Endothelial cell of umbilical vein (primary cell): ENCODE data around the gene PTGES3L. TPM values are rescaled to one million over a fixed set of nuclear protein-coding genes. Genes with fewer than 3 reads are reported as not detected.

Source experiments
- BruUV-seq: library from RNA; stranded (reverse); fragments of 400-500 nt; replicated peaks from 2 replicates; lab custom pipeline; 2021; lab: Mats Ljungman, UMichigan
- CTCF ChIA-PET: fragments of 300-600, 350-600 bp; sonication (Branson Sonifier 250); formaldehyde crosslinking; loops from one replicate; lab custom pipeline; 2021; ENCODE audit warnings: antibody characterized with exemption, inconsistent platforms; lab: Charles Lee
- POLR2A ChIA-PET: fragments of 300-600, 350-600 bp; sonication (Branson Sonifier 250); formaldehyde crosslinking; loops from one replicate; lab custom pipeline; 2021; ENCODE audit warnings: antibody characterized with exemption, inconsistent platforms; lab: Charles Lee
- DNase-seq: peaks from one replicate; pipeline ENCODE4 v3.0.0-alpha.2; 2011; ENCODE audit warnings: low read depth, low spot score
- FAIRE-seq: peaks from 2 replicates; lab custom pipeline; 2011; peaks lifted over from hg19 to GRCh38; lab: Jason Lieb, UNC
- H2AFZ ChIP-seq: 2 replicates; pipeline ENCODE4 v1.6.0; 2012; ENCODE audit warnings: low read depth, low read length, control low read depth, inconsistent platforms
- H3K27ac ChIP-seq: 2 replicates; pipeline ENCODE4 v1.5.1; 2011; ENCODE audit warnings: low read depth, mild to moderate bottlenecking, control low read depth, low read length, moderate library complexity; ENCODE audit not compliant: insufficient read depth
- H3K27me3 ChIP-seq, 2 experiments: 2 replicates each; pipeline versions ENCODE4 v1.6.0 to v1.6.1; 2011; ENCODE audit warnings: low read length in 2 of 2, mixed read lengths in 1 of 2; ENCODE audit not compliant: control insufficient read depth in 2 of 2, insufficient read depth in 2 of 2
- H3K36me3 ChIP-seq, 2 experiments: 2 replicates in 1 of 2; 3 replicates in 1 of 2; pipeline ENCODE4 v1.5.1; 2011; ENCODE audit warnings: low read length in 2 of 2, mild to moderate bottlenecking in 1 of 2, moderate library complexity in 1 of 2; ENCODE audit not compliant: control insufficient read depth in 2 of 2, insufficient read depth in 2 of 2; ENCODE audit errors: extremely low read depth in 1 of 2
- H3K4me1 ChIP-seq: 3 replicates; pipeline ENCODE4 v1.5.1; 2011; ENCODE audit warnings: mild to moderate bottlenecking, low read length; ENCODE audit not compliant: control insufficient read depth, insufficient read depth; ENCODE audit errors: extremely low read depth
- H3K4me2 ChIP-seq: 2 replicates; pipeline ENCODE4 v1.6.1; 2011; ENCODE audit warnings: low read length, control low read depth, mixed read lengths; ENCODE audit not compliant: insufficient read depth
- H3K4me3 ChIP-seq, 3 experiments: fragments of 200-600 bp in 1 of 3; sonication (generic), shearing (Covaris generic) in 1 of 3; replicated peaks in 1 of 3; 2 replicates each; pipeline ENCODE4 v1.5.1; 2011 to 2016; ENCODE audit warnings: control low read depth in 3 of 3, low read length in 3 of 3, mild to moderate bottlenecking in 2 of 3, inconsistent platforms in 1 of 3, low read depth in 1 of 3, moderate library complexity in 1 of 3; ENCODE audit not compliant: insufficient read depth in 1 of 3
- H3K79me2 ChIP-seq: 2 replicates; pipeline ENCODE4 v1.6.0; 2012; ENCODE audit warnings: low read length, inconsistent platforms; ENCODE audit not compliant: control insufficient read depth, insufficient read depth
- H3K9ac ChIP-seq: replicated peaks from 2 replicates; pipeline ENCODE3; 2011; ENCODE audit warnings: low read length, control low read depth; ENCODE audit not compliant: insufficient read depth; ENCODE audit errors: extremely low read depth
- H3K9me1 ChIP-seq: replicated peaks from 3 replicates; pipeline ENCODE4 v1.6.0; 2011; ENCODE audit warnings: mild to moderate bottlenecking, low read length; ENCODE audit not compliant: control insufficient read depth, insufficient read depth; ENCODE audit errors: extremely low read depth
- H3K9me3 ChIP-seq: replicated peaks from 2 replicates; pipeline ENCODE4 v1.5.1; 2012; ENCODE audit warnings: low read length, inconsistent platforms; ENCODE audit not compliant: control insufficient read depth, insufficient read depth
- H4K20me1 ChIP-seq: replicated peaks from 2 replicates; pipeline ENCODE3; 2011; ENCODE audit warnings: mild to moderate bottlenecking, low read length; ENCODE audit not compliant: control insufficient read depth, insufficient read depth; ENCODE audit errors: extremely low read depth
- EZH2 ChIP-seq: IDR thresholded peaks from 2 replicates; pipeline ENCODE4 v1.6.1; 2012; ENCODE audit warnings: borderline replicate concordance, low read depth, mild to moderate bottlenecking, moderate library complexity, low read length, inconsistent platforms; ENCODE audit not compliant: severe bottlenecking
- FOS ChIP-seq: IDR thresholded peaks from 2 replicates; pipeline ENCODE4 v1.6.1; 2011; ENCODE audit warnings: mild to moderate bottlenecking, low read length, moderate library complexity, borderline replicate concordance; ENCODE audit not compliant: insufficient read depth
- GATA2 ChIP-seq: IDR thresholded peaks from 2 replicates; pipeline ENCODE4 v1.7.0; 2011; ENCODE audit warnings: low read depth, mild to moderate bottlenecking, moderate library complexity, mixed read lengths, low read length; ENCODE audit not compliant: insufficient read length, insufficient read depth
- JUN ChIP-seq: IDR thresholded peaks from 2 replicates; pipeline ENCODE4 v1.6.1; 2011; ENCODE audit warnings: borderline replicate concordance, low read depth; ENCODE audit not compliant: insufficient read length, insufficient read depth
- MYC ChIP-seq: IDR thresholded peaks from one replicate; pipeline ENCODE4 v1.6.1; 2011; ENCODE audit warnings: mild to moderate bottlenecking, low read depth, low read length
- POLR2A ChIP-seq: IDR thresholded peaks from 2 replicates; pipeline ENCODE4 v1.6.1; 2012; ENCODE audit warnings: low read depth, mild to moderate bottlenecking, control low read depth, low read length
- POLR2AphosphoS5 ChIP-seq: IDR thresholded peaks from 2 replicates; pipeline ENCODE4 v1.6.1; 2012; ENCODE audit warnings: low read depth, mild to moderate bottlenecking, control low read depth, low read length, moderate library complexity; ENCODE audit not compliant: insufficient read depth
- dilution Hi-C: fragments of 300-500 bp; cut with MboI; formaldehyde crosslinking; loops from one replicate; pipeline ENCODE4 v1.15.0; 2019; ENCODE audit warnings: low sequenced_read_pairs; ENCODE audit not compliant: extremely low pct_ligation_motif_present
- intact Hi-C: fragments of 100-400 bp; cut with micrococcal nuclease; formaldehyde crosslinking; loops from one replicate; pipeline ENCODE4 v1.10.0; 2022
- polyA plus RNA-seq, 4 experiments: library from polyadenylated mRNA; depleted of rRNA in 3 of 4; stranded (reverse) in 3 of 4; unstranded in 1 of 4; fragments of >200 nt; gene quantifications; 2 replicates each; pipeline versions ENCODE4 v1.2.1 to v1.2.3, GENCODE V29; 2011 to 2012; ENCODE audit warnings: missing spikeins in 1 of 4
- total RNA-seq: library from RNA; stranded (reverse); gene quantifications from 2 replicates; pipeline ENCODE4 v1.2.3, GENCODE V29; 2021
- TF ChIP-seq, protein P1 (sequence below), 2 donors: IDR thresholded peaks; 1 replicate in 1 of 2; 2 replicates in 1 of 2; pipeline ENCODE4 v1.5.1; 2011; ENCODE audit warnings: low read length in 2 of 2, mild to moderate bottlenecking in 2 of 2, moderate library complexity in 2 of 2, control low read depth in 1 of 2, inconsistent platforms in 1 of 2, low read depth in 1 of 2; ENCODE audit not compliant: insufficient read depth in 1 of 2; ENCODE audit errors: extremely low read depth in 1 of 2
- TF ChIP-seq, protein P2 (sequence below): IDR thresholded peaks from 2 replicates; pipeline ENCODE4 v1.6.1; 2011; ENCODE audit not compliant: insufficient read depth, insufficient read length

The PTGES3L gene
- total and polyA plus RNA-seq, 2 donors (not counting 3 experiments of a cell fraction or from before 2014, with no cell fraction given) = 0.23 TPM; not detected in 1

DNA sequence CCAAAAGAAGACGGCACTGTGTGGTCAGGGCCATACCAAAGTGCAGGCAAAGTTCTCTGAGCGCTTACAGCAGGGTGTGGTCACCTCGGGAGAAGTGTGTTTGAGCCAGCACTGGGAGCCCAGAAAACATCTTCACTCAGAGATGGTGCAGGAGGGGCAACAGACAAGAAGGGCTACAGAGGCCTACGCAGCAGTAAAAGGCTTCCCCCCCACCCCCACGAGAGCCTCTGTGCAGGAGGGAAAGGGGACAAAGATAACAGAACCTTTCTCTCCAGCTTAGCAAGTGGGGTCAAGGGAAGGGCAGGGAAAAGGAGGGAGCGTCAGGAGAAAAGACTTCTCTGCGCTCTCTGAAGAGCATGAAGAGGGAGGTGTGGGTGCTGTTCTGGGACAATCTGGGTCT lies 39.5 kb upstream of the PTGES3L start:
- DNase-seq (no peak), FAIRE-seq (peak; percentile 72)
- Histone ChIP-seq H4K20me1 (no peaks in the 10 kb centered on the region), H3K27ac (peak overlapping the region; percentile 19), H3K4me2 (peak overlapping the region; percentile 44), H3K9me3 (no peaks in the 10 kb centered on the region), H2AFZ (no peak overlapping the region), H3K79me2 (peaks cover 37% of the 10 kb centered on the region), H3K9me1 (no peaks in the 10 kb centered on the region), H3K9ac (no peak overlapping the region), H3K4me1 (peaks cover 37% of the 10 kb centered on the region), H3K27me3 (no peaks in the 10 kb centered on the region), H3K36me3 (peaks cover 3 to 27% of the 10 kb centered on the region in 2 experiments), H3K4me3 (peak overlapping the region in 1 of 3 experiments; percentile 34)
- CTCF ChIA-PET = interaction anchor here (1.1 to 5.5 kb wide), 3 partner anchors 13 to 152 kb away, joined by 6 to 22 read pairs (median 6); partner anchors contain the start of genes IFI35 and RPL27
- intact Hi-C loops (no loop called here), dilution Hi-C loops (no loop called here)
- no TSS peak for BruUV-seq
- POLR2A ChIA-PET = no interaction called here
- TF ChIP-seq, protein P1, sequence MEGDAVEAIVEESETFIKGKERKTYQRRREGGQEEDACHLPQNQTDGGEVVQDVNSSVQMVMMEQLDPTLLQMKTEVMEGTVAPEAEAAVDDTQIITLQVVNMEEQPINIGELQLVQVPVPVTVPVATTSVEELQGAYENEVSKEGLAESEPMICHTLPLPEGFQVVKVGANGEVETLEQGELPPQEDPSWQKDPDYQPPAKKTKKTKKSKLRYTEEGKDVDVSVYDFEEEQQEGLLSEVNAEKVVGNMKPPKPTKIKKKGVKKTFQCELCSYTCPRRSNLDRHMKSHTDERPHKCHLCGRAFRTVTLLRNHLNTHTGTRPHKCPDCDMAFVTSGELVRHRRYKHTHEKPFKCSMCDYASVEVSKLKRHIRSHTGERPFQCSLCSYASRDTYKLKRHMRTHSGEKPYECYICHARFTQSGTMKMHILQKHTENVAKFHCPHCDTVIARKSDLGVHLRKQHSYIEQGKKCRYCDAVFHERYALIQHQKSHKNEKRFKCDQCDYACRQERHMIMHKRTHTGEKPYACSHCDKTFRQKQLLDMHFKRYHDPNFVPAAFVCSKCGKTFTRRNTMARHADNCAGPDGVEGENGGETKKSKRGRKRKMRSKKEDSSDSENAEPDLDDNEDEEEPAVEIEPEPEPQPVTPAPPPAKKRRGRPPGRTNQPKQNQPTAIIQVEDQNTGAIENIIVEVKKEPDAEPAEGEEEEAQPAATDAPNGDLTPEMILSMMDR (IDR thresholded peaks at IDR 0.05; ENCODE audit: extremely low read depth in 1 of 2, insufficient read depth in 1 of 2, low read depth in 1 of 2, low read length in 2 of 2) = no peak
- TF ChIP-seq JUN (no peak), GATA2 (no peak), POLR2AphosphoS5 (no peak), POLR2A (no peak), MYC (no peak), FOS (no peak), EZH2 (no peak)
- TF ChIP-seq, protein P2, sequence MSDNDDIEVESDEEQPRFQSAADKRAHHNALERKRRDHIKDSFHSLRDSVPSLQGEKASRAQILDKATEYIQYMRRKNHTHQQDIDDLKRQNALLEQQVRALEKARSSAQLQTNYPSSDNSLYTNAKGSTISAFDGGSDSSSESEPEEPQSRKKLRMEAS = no peak
